Muscle of leg (tissue), 11 donors: Measurements from ENCODE around the gene SULF2. TPM values are rescaled to one million over a fixed set of nuclear protein-coding genes. Genes with fewer than 3 reads are reported as not detected.
"Not testable (repeated sequence)": the region's sequence is repeated elsewhere in the genome, so short reads cannot be mapped to it uniquely, and the experiment has no call there.

Source experiments
- DNase-seq: peaks from one replicate; pipeline ENCODE4 v3.0.0; 2013
- H3K27ac ChIP-seq: one replicate; pipeline ENCODE4 v1.5.1; 2013; ENCODE audit warnings: mild to moderate bottlenecking, low read length, control low read depth
- H3K27me3 ChIP-seq: one replicate; pipeline ENCODE4 v1.6.1; 2013; ENCODE audit warnings: low read length; ENCODE audit not compliant: control insufficient read depth, insufficient read depth
- H3K36me3 ChIP-seq: one replicate; pipeline ENCODE4 v1.6.1; 2013; ENCODE audit warnings: low read length; ENCODE audit not compliant: control insufficient read depth, insufficient read depth
- H3K4me1 ChIP-seq: one replicate; pipeline ENCODE4 v1.6.1; 2013; ENCODE audit warnings: low read length; ENCODE audit not compliant: control insufficient read depth, insufficient read depth
- H3K4me3 ChIP-seq: one replicate; pipeline ENCODE4 v1.5.1; 2013; ENCODE audit warnings: low read length, control low read depth
- H3K9me3 ChIP-seq: replicated peaks from 2 replicates; pipeline ENCODE4 v1.6.1; 2013; ENCODE audit warnings: low read depth, low read length; ENCODE audit not compliant: control insufficient read depth
- WGBS: methylation state at CpG from one replicate; pipeline ENCODE4 v1.1.5; 2013; ENCODE audit warnings: missing lambda C conversion rate; ENCODE audit not compliant: insufficient coverage; 5-methylcytosine and 5-hydroxymethylcytosine counted together
- polyA plus RNA-seq, 8 donors: library from polyadenylated mRNA; unstranded; fragments of 120-200 nt; gene quantifications; one replicate each; pipeline versions ENCODE4 v1.2.1 to v1.2.3, GENCODE V29; 2013; ENCODE audit warnings: inconsistent platforms in 1 of 8, low replicate concordance in 1 of 8; ENCODE audit not compliant: insufficient read length in 8 of 8, insufficient read depth in 1 of 8
- total RNA-seq: library from RNA; stranded (reverse); fragments of 120-200 nt; gene quantifications from one replicate; pipeline ENCODE4 v1.2.4, GENCODE V29; 2013

SULF2 gene
- total and polyA plus RNA-seq, 9 donors = 31.6 to 121 (median 56.4) TPM

DNA sequence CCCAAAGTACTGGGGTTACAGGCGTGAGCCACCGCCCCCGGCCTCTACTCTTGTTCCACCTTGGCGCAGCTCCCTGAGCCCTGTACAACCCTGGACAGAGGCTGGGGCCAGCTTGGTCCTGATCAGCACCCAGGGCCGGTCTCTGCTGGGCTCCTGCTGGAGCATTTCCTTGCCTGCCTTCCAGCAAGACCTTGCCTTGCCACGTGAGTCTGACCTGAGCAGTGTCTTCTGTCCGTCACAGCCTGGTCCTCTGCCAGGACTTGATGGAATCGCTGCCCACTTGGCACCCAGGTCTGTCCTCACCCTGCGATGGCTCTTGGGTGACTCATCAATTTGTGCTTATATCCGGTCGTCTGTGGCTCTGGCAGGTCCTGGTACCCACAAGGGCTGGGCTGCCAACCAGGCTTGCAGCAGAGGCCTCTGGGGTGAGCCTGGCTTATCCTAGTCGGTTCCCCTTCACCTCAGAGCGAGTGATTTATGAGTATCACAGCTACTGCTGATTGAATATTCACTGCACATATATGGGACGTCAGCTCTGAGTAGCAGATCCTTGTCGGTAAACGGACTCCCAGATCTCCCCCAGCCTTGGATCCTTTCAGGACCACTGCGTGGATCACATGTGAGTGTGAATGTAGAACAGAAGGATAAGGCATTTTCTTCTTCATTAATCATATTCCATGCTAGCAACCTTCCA lies 10.1 kb upstream of the SULF2 start:
- peaks cover 18% of the 10 kb centered on the region for H3K4me1 ChIP-seq
- DNase-seq = no peak
- H3K9me3 ChIP-seq = no peaks in the 10 kb centered on the region
- no peak overlapping the region for H3K4me3 ChIP-seq
- WGBS = 77% methylated on average over 11 of the region's 17 CpGs
- no peaks in the 10 kb centered on the region for H3K36me3 ChIP-seq
- H3K27me3 ChIP-seq = peaks cover 6% of the 10 kb centered on the region
- H3K27ac ChIP-seq = no peak overlapping the region

DNA sequence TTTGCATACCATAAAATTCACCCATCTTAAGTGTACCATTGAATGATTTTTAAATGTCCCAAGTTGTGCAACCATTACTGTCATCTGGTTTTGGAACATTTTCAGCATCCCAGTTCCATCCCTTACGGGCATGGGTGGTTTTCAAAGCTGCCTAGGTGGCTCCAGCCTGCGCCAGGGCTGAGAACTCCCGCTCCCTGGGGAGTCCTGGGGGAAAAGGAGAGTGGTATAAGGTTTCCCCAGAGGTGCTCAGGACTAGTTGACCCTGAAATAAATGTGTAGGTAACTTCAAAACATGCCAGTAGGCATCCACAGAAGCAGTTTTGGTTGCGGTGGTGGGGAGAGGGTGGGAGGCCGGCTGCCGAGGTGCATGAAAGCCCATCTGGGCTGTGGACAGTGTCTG lies 9.0 kb upstream of the SULF2 start:
- not testable (repeated sequence) for H3K27ac ChIP-seq, H3K36me3 ChIP-seq, DNase-seq, H3K9me3 ChIP-seq, H3K4me3 ChIP-seq, H3K27me3 ChIP-seq
- H3K4me1 ChIP-seq = peaks cover 16% of the 10 kb centered on the region
- WGBS = 90% methylated on average over 3 of the region's 6 CpGs

DNA sequence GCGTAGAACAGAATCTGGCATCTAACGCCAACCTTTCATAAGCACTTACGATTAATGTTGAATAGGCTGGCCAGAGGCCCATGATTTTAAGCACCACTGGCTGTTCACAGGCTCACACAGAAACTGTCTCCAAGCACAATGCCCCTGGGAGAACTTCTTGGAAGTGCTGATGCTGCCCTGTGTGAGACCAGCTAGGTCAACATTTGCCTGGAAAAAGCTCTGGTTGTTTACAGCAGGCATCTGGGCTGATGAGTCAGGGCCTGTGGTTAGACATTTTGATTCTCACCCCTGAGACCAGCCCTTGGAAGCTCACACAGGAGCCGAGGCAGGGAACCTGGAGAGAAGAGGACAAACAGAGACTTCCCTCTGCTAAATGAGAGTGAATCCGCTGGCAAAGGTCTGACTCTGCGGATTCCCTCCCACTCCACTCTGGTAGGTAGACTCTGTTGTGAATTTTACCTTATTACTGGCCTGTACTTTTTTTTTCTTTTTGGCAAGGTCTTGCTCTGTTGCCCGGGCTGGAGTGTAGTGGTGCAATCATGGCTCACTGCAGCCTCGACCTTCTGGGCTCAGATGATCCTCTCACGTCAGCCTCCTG lies 6.8 kb upstream of the SULF2 start:
- Histone ChIP-seq H3K27ac (peak overlapping the region; percentile 42), H3K36me3 (no peaks in the 10 kb centered on the region), H3K27me3 (peaks cover 23% of the 10 kb centered on the region), H3K4me1 (peaks cover 23% of the 10 kb centered on the region), H3K4me3 (no peak overlapping the region), H3K9me3 (no peaks in the 10 kb centered on the region)
- peak; percentile 91 for DNase-seq
- WGBS = 57% methylated on average over 4 of the region's 9 CpGs

DNA sequence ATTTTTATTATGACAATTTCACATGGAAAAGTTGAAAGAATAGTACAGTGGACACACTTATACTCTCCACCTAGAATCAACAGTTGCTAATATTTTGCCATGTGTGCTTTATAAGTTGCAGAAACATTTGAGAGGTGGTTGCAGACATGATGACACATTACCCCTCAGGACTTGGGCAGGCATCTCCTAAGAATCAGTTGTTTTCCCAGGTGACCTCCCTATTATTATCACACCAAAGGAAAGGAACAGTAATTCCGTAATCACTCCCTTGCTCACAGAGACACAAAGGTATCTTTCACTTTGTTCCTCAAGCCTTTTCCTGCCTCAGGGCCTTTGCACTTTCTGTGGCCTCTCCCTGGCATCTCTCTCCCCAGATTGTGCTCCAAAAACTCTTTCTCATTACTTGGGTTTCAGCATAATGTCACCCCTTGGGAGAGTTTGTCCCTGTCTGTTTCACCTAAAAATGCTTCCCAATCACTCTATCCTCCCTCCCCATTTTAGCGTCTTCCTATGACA lies 5.9 kb upstream of the SULF2 start:
- Histone ChIP-seq H3K36me3 (no peaks in the 10 kb centered on the region), H3K9me3 (no peaks in the 10 kb centered on the region), H3K27me3 (peaks cover 23% of the 10 kb centered on the region), H3K4me3 (no peak overlapping the region), H3K4me1 (peaks cover 32% of the 10 kb centered on the region), H3K27ac (no peak overlapping the region)
- 100% methylated on average over 2 of the region's 2 CpGs for WGBS
- no peak for DNase-seq

DNA sequence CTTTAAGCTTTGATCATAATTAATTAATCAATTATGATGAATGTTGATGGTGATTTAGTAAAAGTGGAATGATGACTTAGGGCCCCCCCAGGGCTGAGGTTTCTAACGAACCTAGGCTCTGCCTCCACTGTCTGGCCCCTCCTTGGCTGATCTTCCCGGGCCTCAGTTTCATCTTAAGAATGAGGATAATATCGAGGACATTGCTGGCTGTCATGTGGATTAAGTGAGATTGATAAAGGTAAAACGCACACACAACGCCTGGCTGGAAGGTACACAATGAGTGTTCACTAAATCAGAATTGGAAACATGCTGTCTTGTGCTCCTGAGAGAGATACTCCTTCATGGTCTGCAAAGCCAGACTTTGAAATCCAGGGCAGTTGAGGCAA lies 5.3 kb upstream of the SULF2 start:
- no peak for DNase-seq
- WGBS = 46% methylated on average over 3 of the region's 5 CpGs

DNA sequence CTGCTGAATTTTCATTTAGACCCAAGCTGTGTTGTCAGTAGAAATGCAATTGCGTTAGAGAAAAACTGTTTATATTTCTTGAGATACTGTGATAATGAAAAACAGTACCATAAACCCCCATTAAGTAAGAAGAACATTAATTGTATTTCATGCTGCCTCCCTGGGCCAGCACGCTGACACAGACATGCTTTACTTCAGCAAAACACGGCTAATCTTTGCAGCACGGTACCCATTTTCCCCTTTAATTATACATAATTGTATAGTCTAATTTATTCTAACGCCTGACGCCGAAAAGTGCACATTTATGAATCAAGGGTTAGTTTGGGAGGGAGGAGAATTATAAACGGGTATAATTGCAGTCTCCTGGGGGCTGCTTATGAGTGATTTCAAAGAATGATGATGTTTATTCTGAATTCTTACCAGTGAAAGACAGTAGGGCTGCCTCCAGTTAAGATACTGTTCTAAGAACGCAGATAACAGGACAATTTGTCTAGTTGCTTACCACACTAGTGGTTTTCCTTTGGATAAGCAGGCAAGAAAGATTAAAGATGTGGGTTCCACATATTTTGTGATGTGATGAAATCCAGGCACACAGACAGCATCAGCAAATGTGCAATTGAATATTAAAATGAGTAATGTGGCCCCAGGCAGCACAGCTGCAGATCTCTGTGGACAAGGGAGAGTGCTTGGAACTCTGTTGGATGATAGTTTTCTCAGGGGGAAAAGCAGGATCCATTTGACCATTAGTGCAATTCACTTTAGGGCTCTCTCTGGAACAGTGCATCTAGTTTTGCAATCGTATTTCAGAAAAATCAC lies 4.7 kb upstream of the SULF2 start:
- peaks cover 32% of the 10 kb centered on the region for H3K4me1 ChIP-seq
- WGBS = 17% methylated on average over 1 of the region's 10 CpGs
- H3K4me3 ChIP-seq = no peak overlapping the region
- no peaks in the 10 kb centered on the region for H3K36me3 ChIP-seq
- H3K9me3 ChIP-seq = no peaks in the 10 kb centered on the region
- H3K27me3 ChIP-seq = peaks cover 23% of the 10 kb centered on the region
- no peak overlapping the region for H3K27ac ChIP-seq
- peak; percentile 49 for DNase-seq

More for the DNA sequence above, 5.3 kb upstream of the SULF2 start:
- Histone ChIP-seq H3K27ac (no peak overlapping the region), H3K36me3 (no peaks in the 10 kb centered on the region), H3K4me3 (no peak overlapping the region), H3K9me3 (no peaks in the 10 kb centered on the region), H3K4me1 (peaks cover 32% of the 10 kb centered on the region), H3K27me3 (peaks cover 23% of the 10 kb centered on the region)

DNA sequence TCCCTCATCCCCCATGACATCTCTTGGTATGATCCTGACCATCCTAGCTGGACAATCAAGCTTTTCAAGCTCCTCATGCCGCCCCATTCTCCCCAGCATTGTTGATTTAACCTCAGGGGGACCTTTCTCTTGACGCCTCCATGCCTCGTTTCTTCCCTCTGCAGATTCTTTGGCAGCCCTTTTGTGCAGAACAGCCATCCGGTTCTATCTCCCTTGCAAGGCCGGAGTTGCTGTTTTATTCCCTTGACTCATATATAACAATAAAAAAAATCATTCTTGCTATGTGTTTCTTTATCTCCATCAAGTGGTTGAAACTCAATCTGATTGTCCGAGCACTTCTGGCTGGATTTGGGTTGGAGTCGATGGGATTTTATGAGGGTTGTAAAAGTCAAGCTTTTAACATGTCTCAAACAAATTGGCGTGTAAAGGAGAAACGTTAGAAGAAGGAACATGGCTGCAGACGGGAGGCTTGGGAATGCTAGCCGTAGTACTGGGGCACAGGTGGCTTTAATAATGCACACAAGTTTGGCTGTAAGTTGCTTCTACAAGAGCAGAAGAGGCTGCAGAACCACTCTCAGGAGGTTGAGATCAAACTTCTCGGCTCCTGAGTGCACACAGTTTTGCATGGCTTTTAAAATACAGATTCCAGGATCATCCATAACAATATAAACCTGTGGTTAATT lies 3.9 kb upstream of the SULF2 start:
- WGBS = 20% methylated on average over 6 of the region's 12 CpGs
- Histone ChIP-seq H3K9me3 (no peaks in the 10 kb centered on the region), H3K4me3 (no peak overlapping the region), H3K27ac (no peak overlapping the region), H3K36me3 (no peaks in the 10 kb centered on the region), H3K4me1 (peaks cover 39% of the 10 kb centered on the region), H3K27me3 (peaks cover 29% of the 10 kb centered on the region)
- DNase-seq = peak; percentile 88

DNA sequence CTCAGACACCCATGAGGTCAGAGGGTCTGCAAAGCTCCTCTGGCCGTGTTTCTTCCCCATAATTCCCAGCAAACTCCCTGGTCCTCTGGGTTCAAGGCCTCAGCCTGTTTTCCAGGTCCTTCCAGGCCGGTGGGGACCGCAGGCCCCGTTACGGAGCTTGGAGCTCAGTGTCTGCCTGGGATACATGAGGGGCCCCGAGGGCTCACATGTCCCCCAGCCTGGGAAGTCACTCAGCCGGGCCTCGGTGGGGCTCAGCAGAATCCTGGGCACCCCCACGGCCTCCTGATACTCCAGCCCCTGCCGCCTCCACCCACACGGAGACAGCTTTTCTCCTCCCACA lies 3.4 kb upstream of the SULF2 start:
- Histone ChIP-seq H3K27ac (no peak overlapping the region), H3K36me3 (no peaks in the 10 kb centered on the region), H3K27me3 (peaks cover 34% of the 10 kb centered on the region), H3K4me1 (peaks cover 44% of the 10 kb centered on the region), H3K4me3 (no peak overlapping the region), H3K9me3 (no peaks in the 10 kb centered on the region)
- WGBS = 66% methylated on average over 11 of the region's 11 CpGs
- DNase-seq = no peak

DNA sequence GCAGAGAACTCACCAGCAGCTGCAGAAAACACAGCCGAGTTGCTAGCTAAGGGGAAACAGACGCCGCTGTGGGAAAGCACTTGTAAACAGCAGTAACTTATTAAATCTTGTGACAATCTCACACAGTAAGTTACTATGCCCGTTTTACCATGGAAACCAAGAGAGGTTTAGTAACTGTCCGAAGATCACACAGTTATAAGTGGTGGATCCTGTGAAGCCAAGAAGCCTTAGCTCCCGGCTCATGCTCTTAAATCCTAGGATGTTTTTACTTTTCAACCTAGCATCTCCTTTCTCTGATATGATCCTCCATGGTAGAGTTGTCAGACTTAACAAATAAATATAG lies 1.5 kb upstream of the SULF2 start:
- H3K27ac ChIP-seq = peak overlapping the region; percentile 93
- no peak for DNase-seq
- H3K27me3 ChIP-seq = peaks cover 49% of the 10 kb centered on the region
- H3K4me3 ChIP-seq = peak overlapping the region; percentile 41
- H3K9me3 ChIP-seq = no peaks in the 10 kb centered on the region
- no CpG with 5 or more reads among the region's 6 CpGs for WGBS
- no peaks in the 10 kb centered on the region for H3K36me3 ChIP-seq
- H3K4me1 ChIP-seq = peaks cover 38% of the 10 kb centered on the region
